ENCODE data around the gene CRB1.
"Not testable (repeated sequence)": the region's sequence is repeated elsewhere in the genome, so short reads cannot be mapped to it uniquely, and the experiment has no call there.

The CRB1 gene

GRCh38 chr1:197399755-197400521 lies 131.9 kb downstream of the CRB1 start:
- DNase-seq (ENCODE audit: low read depth in 3 of 3), result peak in 1 of 3 donors; percentile 1

GRCh38 chr1:197400522-197400902 lies 132.5 kb downstream of the CRB1 start:
- no peak for DNase-seq (ENCODE audit: low read depth in 3 of 3)

- no peak for DNase-seq (ENCODE audit: low read depth in 3 of 3)
Observed at GRCh38 chr1:197402189-197402588, 134.1 kb downstream of the CRB1 start.

GRCh38 chr1:197404774-197405173 lies 136.7 kb downstream of the CRB1 start:
- not testable (repeated sequence) for DNase-seq (ENCODE audit: low read depth in 3 of 3)

- not testable (repeated sequence) for DNase-seq (ENCODE audit: low read depth in 3 of 3)
Observed at GRCh38 chr1:197405614-197406013, 137.6 kb downstream of the CRB1 start.

GRCh38 chr1:197413564-197413963 lies 145.5 kb downstream of the CRB1 start:
- no peak for DNase-seq (ENCODE audit: low read depth in 3 of 3)

- DNase-seq (ENCODE audit: low read depth in 3 of 3), result no peak
Observed at GRCh38 chr1:197415221-197415620, 147.2 kb downstream of the CRB1 start.

GRCh38 chr1:197418693-197419092 lies 150.6 kb downstream of the CRB1 start:
- DNase-seq (ENCODE audit: low read depth in 3 of 3), result no peak

GRCh38 chr1:197422993-197423392 lies 154.9 kb downstream of the CRB1 start:
- no peak for DNase-seq (ENCODE audit: low read depth in 3 of 3)

GRCh38 chr1:197424380-197424779 lies 156.3 kb downstream of the CRB1 start:
- no peak for DNase-seq (ENCODE audit: low read depth in 3 of 3)

GRCh38 chr1:197429372-197429771 lies 161.3 kb downstream of the CRB1 start:
- no peak for DNase-seq (ENCODE audit: low read depth in 3 of 3)

GRCh38 chr1:197435224-197435623 lies 167.2 kb downstream of the CRB1 start:
- DNase-seq (ENCODE audit: low read depth in 3 of 3), result no peak

- DNase-seq (ENCODE audit: low read depth in 3 of 3), result no peak
Observed at GRCh38 chr1:197437601-197438000, 169.5 kb downstream of the CRB1 start.

- DNase-seq (ENCODE audit: low read depth in 3 of 3), result no peak
Observed at GRCh38 chr1:197438010-197438790, 170.1 kb downstream of the CRB1 start.

GRCh38 chr1:197439708-197440280 lies 171.7 kb downstream of the CRB1 start:
- no peak for DNase-seq (ENCODE audit: low read depth in 3 of 3)

GRCh38 chr1:197440715-197441114 lies 172.7 kb downstream of the CRB1 start:
- DNase-seq (ENCODE audit: low read depth in 3 of 3), result no peak

- no peak for DNase-seq (ENCODE audit: low read depth in 3 of 3)
Observed at GRCh38 chr1:197441999-197442414, 174.0 kb downstream of the CRB1 start.

GRCh38 chr1:197444755-197445154 lies 176.7 kb downstream of the CRB1 start:
- DNase-seq (ENCODE audit: low read depth in 3 of 3), result no peak

- DNase-seq (ENCODE audit: low read depth in 3 of 3), result no peak
Observed at GRCh38 chr1:197448121-197448779, 180.2 kb downstream of the CRB1 start.

- DNase-seq (ENCODE audit: low read depth in 3 of 3), result no peak
Observed at GRCh38 chr1:197451381-197451780, 183.3 kb downstream of the CRB1 start.

GRCh38 chr1:197453376-197454058 lies 185.5 kb downstream of the CRB1 start:
- no peak for DNase-seq (ENCODE audit: low read depth in 3 of 3)

- DNase-seq (ENCODE audit: low read depth in 3 of 3), result no peak
Observed at GRCh38 chr1:197462539-197462938, 194.5 kb downstream of the CRB1 start.
